Regular cardiac myocyte (primary cell): ENCODE data around the gene P2RY8. TPM values are rescaled to one million over a fixed set of nuclear protein-coding genes. Genes with fewer than 3 reads are reported as not detected.

Source experiments
- total RNA-seq: library from RNA; depleted of rRNA; stranded (reverse); fragments of >200 nt; gene quantifications from 2 replicates; pipeline ENCODE4 v1.2.3, GENCODE V29; 2014

P2RY8 gene
- not detected in 2 replicates for total RNA-seq

GRCh38 chrX:1537031-1537715 lies at the start of gene P2RY8:
Gene P2RY8 (minus strand): TSS chrX:1537185. CDS start chrX:1466558, 70,627 bp downstream.

GRCh38 chrX:1452516-1453394 lies 84.2 kb downstream of the P2RY8 start, which contains the start of gene ASMTL:
Gene ASMTL (minus strand): TSS chrX:1452909. CDS start chrX:1452840, 69 bp downstream.

Other genes starting within 250 kb of the P2RY8 start
- gene IL3RA, start 200.4 kb downstream of the P2RY8 start, total RNA-seq = 0.19 TPM in 1 of 2 replicates, not detected in the other
- 111 and 188 TPM in 2 replicates for gene SLC25A6, start 145.1 kb downstream of the P2RY8 start, total RNA-seq
- 6.8 and 26.5 TPM in 2 replicates for gene ASMTL, start 84.3 kb downstream of the P2RY8 start, total RNA-seq
- gene AKAP17A, start 54.4 kb upstream of the P2RY8 start, total RNA-seq = 27.1 and 30.7 TPM in 2 replicates
- not detected in 2 replicates for gene ASMT, start 77.9 kb upstream of the P2RY8 start, total RNA-seq